Pons (tissue), 1 donor: Measurements from ENCODE around the gene C19orf25.
A peak's percentile ranks its signal among the peaks of the same experiment; 100 is the strongest.

Experiments used
- DNase-seq: peaks from one replicate; pipeline ENCODE4 v3.0.0-alpha.2; 2016; ENCODE audit warnings: low spot score

The C19orf25 gene

DNA sequence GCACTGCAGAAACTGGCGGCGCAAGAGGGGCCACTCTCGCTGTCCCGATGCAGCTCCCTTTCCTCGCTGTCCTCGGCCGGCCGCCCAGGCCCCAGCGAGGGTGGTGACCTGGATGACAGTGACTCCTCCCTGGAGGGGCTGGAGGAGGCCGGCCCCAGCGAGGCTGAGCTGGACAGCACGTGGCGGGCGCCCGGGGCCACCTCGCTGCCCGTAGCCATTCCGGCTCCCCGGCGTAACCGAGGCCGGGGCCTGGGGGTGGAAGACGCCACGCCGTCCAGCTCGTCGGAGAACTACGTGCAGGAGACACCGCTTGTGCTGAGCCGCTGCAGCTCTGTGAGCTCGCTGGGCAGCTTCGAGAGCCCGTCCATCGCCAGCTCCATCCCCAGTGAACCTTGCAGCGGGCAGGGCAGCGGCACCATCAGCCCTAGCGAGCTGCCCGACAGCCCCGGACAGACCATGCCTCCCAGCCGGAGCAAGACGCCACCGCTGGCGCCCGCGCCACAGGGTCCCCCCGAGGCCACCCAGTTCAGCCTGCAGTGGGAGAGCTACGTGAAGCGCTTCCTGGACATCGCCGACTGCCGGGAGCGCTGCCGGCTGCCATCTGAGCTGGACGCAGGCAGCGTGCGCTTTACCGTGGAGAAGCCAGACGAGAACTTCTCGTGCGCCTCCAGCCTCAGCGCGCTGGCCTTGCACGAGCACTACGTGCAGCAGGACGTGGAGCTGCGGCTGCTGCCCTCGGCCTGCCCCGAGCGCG lies 12.4 kb downstream of the C19orf25 start:
- DNase-seq: no peak

GRCh38 chr19:1466018-1466460 lies 13.0 kb downstream of the C19orf25 start:
- DNase-seq: no peak

GRCh38 chr19:1465191-1466016 lies 13.6 kb downstream of the C19orf25 start:
- no peak for DNase-seq

DNA sequence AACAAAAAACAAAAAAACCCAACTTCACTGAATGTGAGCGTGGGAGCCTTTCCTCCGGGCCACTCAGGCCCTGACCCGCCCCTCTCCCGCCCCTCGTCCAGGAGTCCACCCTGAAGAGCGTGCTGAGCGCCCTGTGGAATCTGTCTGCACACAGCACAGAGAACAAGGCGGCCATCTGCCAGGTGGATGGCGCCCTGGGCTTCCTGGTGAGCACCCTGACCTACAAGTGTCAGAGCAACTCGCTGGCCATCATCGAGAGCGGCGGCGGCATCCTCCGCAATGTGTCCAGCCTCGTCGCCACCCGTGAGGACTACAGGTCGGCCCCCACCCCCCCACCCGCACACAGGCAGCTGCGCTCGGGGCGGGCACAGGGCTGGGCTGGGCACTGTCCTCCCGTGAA lies 17.2 kb downstream of the C19orf25 start:
- no peak for DNase-seq

GRCh38 chr19:1460033-1460995 lies 18.7 kb downstream of the C19orf25 start:
- DNase-seq: no peak

DNA sequence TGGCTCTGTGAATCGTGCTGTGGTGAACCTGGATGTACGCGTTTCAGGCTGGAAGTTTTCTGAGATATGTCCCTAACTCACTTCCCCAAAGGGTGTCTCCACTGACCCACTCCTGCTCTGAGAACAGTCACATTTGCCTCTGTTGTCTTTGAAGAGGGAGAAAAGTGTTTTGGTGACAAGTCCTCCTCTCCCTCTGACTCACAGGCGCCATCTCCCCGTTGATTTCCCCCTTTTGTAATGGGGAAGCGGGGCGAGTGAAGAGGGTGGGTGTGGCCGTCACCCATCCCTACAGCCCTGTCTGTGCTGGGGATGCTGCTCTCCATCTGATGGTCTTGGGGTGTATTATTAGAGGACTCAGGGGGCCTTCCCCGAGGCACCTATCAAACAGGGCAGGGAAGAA lies 19.5 kb downstream of the C19orf25 start:
- no peak for DNase-seq

- DNase-seq: no peak
These were observed 21.1 kb downstream of the C19orf25 start for GRCh38 chr19:1457892-1458291.

- no peak for DNase-seq
These were observed 21.8 kb downstream of the C19orf25 start for GRCh38 chr19:1457031-1457739.

- no peak for DNase-seq
These were observed 22.7 kb downstream of the C19orf25 start for GRCh38 chr19:1456121-1456900.

DNA sequence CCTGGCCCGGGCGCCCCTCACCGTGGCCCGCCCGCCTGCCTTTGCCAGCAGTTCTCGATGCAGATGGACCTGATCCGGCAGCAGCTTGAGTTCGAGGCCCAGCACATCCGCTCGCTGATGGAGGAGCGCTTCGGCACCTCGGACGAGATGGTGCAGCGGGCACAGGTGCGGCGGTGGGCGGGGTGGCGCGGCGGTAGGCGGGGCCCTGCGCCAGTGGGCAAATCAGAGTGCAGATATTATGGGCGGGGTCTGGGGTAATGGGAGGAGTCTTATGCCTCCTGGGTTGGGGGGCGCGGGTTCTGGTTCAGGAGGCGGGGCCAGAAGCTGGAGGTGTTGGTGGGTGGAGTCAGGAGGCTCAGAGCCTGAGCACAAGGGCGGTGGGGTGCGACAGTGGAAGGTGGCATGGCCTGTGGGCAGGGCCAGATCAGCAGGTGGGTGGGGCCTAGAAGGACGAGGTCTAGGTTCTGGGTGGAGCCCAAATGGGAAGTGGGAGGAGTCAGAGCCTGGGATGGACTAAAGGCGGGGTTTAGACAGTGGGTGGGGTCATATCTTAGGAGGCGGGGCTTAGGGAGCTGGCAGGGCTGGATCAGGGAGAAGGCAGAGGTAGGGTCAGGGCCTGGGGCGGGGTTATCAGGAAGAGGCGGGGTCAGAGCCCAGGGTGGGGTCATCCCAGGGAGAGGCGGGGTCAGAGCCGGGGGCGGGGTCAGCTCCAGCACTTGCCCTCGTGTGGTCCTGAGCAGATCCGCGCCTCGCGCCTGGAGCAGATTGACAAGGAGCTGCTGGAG lies 23.5 kb downstream of the C19orf25 start:
- DNase-seq: peak; percentile 69

DNA sequence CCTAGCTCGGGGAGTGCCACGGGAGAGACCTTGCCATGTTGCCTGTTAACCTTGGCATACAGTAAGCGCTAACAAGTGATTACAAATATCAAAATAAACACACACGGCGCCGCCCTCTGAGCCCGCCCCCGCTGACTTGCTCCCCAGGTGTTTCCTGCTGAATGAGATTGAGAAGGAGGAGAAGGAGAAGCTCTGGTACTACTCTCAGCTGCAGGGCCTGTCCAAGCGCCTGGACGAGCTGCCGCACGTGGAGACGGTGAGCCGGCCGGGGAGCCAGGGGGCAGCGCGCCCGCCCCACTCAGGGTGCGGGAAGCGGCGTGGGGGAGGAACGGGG lies 24.0 kb downstream of the C19orf25 start:
- no peak for DNase-seq

GRCh38 chr19:1453525-1454364 lies 25.3 kb downstream of the C19orf25 start:
- DNase-seq: peak; percentile 97

GRCh38 chr19:1452802-1453524 lies 26.1 kb downstream of the C19orf25 start:
- no peak for DNase-seq

DNA sequence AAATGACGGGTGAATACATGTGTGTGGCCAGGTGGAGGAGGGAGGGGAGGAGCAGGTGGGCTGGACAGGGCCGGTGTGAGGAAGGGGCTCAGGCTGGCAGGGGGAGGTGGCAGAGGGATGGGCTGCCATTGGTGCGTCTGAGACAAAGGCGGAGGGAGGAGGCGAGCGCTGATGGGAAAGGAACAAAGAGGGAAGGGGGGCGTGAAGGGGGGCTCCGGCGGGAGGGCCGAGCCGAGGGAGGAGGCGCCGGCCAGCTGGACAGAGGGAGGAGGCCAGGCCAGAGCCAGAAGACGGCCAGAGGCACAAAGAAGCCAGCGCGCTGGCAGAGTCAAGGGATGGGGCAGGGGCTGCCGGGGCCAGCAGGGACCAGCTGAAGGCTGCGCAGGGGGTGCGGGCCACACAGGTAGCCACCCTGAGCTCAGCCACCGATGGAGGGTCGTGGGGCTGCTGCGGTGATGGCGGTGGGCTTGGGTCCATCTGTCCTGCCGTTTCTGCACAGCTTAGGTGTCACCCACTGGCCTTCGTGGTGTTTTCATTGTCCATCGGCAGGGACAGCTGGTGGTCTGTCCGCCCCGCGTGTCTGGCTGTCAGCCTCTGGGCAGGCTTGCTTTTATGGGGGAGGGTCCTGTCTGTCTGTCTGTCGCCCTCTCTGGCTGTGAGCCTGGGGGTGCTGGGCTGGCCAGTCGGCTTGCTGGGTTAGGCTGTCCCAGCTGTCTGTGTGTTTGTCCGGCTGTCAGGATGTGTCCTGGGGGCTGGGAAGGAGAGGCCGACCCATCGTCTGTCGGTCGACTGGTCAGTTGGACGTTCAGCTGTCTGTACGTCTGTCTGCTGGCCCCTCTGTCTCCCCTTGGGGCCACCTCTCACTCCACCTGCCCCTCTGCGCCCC lies 26.9 kb downstream of the C19orf25 start:
- peak; percentile 74 for DNase-seq

- peak; percentile 47 for DNase-seq
These were observed 28.0 kb downstream of the C19orf25 start for GRCh38 chr19:1450735-1451731.
